Astrocyte (in vitro differentiated cells and primary cell): ENCODE measurements around the gene H6PD.

Experiments
- EZH2 ChIP-seq: IDR thresholded peaks from 2 replicates; pipeline ENCODE4 v1.6.1; 2012; ENCODE audit warnings: mild to moderate bottlenecking, low read length, inconsistent platforms; ENCODE audit not compliant: insufficient read depth
- TF ChIP-seq, protein P1 (sequence below): IDR thresholded peaks from 2 replicates; pipeline ENCODE4 v1.5.1; 2011; ENCODE audit warnings: low read depth, mild to moderate bottlenecking, inconsistent platforms, low read length, moderate library complexity; ENCODE audit not compliant: insufficient read depth

DNA sequence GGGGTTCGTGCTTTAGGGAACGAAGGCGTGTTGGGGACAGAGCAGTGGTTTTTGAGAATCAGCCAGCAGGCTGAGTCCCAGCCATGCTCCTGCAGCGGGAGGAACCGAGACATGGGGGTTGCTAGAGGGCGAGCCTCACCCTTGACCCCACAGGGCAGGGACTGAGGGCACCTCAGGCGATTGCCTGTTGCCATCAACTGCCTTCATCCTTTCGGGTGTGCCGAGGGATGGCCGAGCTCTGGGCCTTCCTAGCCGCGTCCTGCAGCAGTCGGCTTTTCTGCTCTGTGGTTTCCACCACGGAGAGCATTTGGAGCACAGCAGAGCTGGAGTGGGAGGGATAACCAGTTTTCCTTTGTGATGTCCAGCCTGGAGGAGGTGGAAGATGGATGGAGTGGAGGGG is 71.4 kb downstream of the H6PD start:
- TF ChIP-seq, protein P1, sequence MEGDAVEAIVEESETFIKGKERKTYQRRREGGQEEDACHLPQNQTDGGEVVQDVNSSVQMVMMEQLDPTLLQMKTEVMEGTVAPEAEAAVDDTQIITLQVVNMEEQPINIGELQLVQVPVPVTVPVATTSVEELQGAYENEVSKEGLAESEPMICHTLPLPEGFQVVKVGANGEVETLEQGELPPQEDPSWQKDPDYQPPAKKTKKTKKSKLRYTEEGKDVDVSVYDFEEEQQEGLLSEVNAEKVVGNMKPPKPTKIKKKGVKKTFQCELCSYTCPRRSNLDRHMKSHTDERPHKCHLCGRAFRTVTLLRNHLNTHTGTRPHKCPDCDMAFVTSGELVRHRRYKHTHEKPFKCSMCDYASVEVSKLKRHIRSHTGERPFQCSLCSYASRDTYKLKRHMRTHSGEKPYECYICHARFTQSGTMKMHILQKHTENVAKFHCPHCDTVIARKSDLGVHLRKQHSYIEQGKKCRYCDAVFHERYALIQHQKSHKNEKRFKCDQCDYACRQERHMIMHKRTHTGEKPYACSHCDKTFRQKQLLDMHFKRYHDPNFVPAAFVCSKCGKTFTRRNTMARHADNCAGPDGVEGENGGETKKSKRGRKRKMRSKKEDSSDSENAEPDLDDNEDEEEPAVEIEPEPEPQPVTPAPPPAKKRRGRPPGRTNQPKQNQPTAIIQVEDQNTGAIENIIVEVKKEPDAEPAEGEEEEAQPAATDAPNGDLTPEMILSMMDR = no peak
- TF ChIP-seq EZH2 = no peak
